Measurements from ENCODE around the gene ATXN7L3B. TPM values are rescaled to one million over a fixed set of nuclear protein-coding genes. Genes with fewer than 3 reads are reported as not detected.

ATXN7L3B gene
- total and polyA plus RNA-seq, 2 donors from 2014 or later: 23.5 to 35.1 TPM

- no peak for FAIRE-seq
- intact Hi-C loops (cut with DNase I): no loop called here
These were observed 27.7 kb upstream of the ATXN7L3B start for GRCh38 chr12:74509886-74510285.

GRCh38 chr12:74514098-74514872 lies 23.4 kb upstream of the ATXN7L3B start:
- H3K27ac ChIP-seq (ENCODE audit: low read depth in 2 of 2, low read length in 2 of 2): no peak overlapping the region
- no peak overlapping the region for H3K4me3 ChIP-seq (ENCODE audit: low read length in 3 of 3)
- H3K4me1 ChIP-seq (ENCODE audit: control insufficient read depth in 2 of 3, insufficient read depth in 2 of 3, low read depth in 1 of 3, low read length in 3 of 3): no peaks in the 10 kb centered on the region
- intact Hi-C loops (cut with DNase I): no loop called here
- no peak for TF ChIP-seq CTCF (IDR thresholded peaks at IDR 0.05; ENCODE audit: borderline replicate concordance, extremely low read depth, insufficient read depth)
- no peaks in the 10 kb centered on the region for H3K9me3 ChIP-seq (ENCODE audit: control insufficient read depth in 2 of 3, insufficient read depth in 1 of 3, low read length in 3 of 3)
- DNase-seq (peak in 1 of 5 donors; percentile 33), FAIRE-seq (no peak)
- H3K36me3 ChIP-seq (ENCODE audit: control insufficient read depth in 2 of 3, insufficient read depth in 3 of 3, low read length in 3 of 3): no peaks in the 10 kb centered on the region
- no peak overlapping the region for H3K9ac ChIP-seq (ENCODE audit: low read length in 3 of 3)
- no peaks in the 10 kb centered on the region for H3K27me3 ChIP-seq (ENCODE audit: control insufficient read depth, insufficient read depth, low read length)

More at GRCh38 chr12:74509886-74510285, 27.7 kb upstream of the ATXN7L3B start:
- DNase-seq: no peak
- no peaks in the 10 kb centered on the region for H3K4me1 ChIP-seq (ENCODE audit: control insufficient read depth in 2 of 3, insufficient read depth in 2 of 3, low read depth in 1 of 3, low read length in 3 of 3)
- H3K27ac ChIP-seq (ENCODE audit: low read depth in 2 of 2, low read length in 2 of 2): no peak overlapping the region
- H3K9me3 ChIP-seq (ENCODE audit: control insufficient read depth in 2 of 3, insufficient read depth in 1 of 3, low read length in 3 of 3): no peaks in the 10 kb centered on the region
- no peaks in the 10 kb centered on the region for H3K27me3 ChIP-seq (ENCODE audit: control insufficient read depth, insufficient read depth, low read length)
- H3K36me3 ChIP-seq (ENCODE audit: control insufficient read depth in 2 of 3, insufficient read depth in 3 of 3, low read length in 3 of 3): no peaks in the 10 kb centered on the region
- no peak overlapping the region for H3K9ac ChIP-seq (ENCODE audit: low read length in 3 of 3)
- H3K4me3 ChIP-seq (ENCODE audit: low read length in 3 of 3): no peak overlapping the region
- TF ChIP-seq CTCF (IDR thresholded peaks at IDR 0.05; ENCODE audit: borderline replicate concordance, extremely low read depth, insufficient read depth): no peak

GRCh38 chr12:74515849-74516248 lies 21.8 kb upstream of the ATXN7L3B start:
- no peak for FAIRE-seq
- TF ChIP-seq CTCF (IDR thresholded peaks at IDR 0.05; ENCODE audit: borderline replicate concordance, extremely low read depth, insufficient read depth): no peak
- intact Hi-C loops (cut with DNase I): no loop called here
- H3K36me3 ChIP-seq (ENCODE audit: control insufficient read depth in 2 of 3, insufficient read depth in 3 of 3, low read length in 3 of 3): no peaks in the 10 kb centered on the region
- H3K4me1 ChIP-seq (ENCODE audit: control insufficient read depth in 2 of 3, insufficient read depth in 2 of 3, low read depth in 1 of 3, low read length in 3 of 3): no peaks in the 10 kb centered on the region
- no peaks in the 10 kb centered on the region for H3K27me3 ChIP-seq (ENCODE audit: control insufficient read depth, insufficient read depth, low read length)
- no peak overlapping the region for H3K9ac ChIP-seq (ENCODE audit: low read length in 3 of 3)
- no peak overlapping the region for H3K4me3 ChIP-seq (ENCODE audit: low read length in 3 of 3)
- H3K27ac ChIP-seq (ENCODE audit: low read depth in 2 of 2, low read length in 2 of 2): no peak overlapping the region
- no peaks in the 10 kb centered on the region for H3K9me3 ChIP-seq (ENCODE audit: control insufficient read depth in 2 of 3, insufficient read depth in 1 of 3, low read length in 3 of 3)
- DNase-seq: no peak

Measured in kidney (tissue), 14 donors.